Measurements from ENCODE around the gene CORO6. TPM values are rescaled to one million over a fixed set of nuclear protein-coding genes. Genes with fewer than 3 reads are reported as not detected.

Gene CORO6
- total RNA-seq, 1 experiment from 2014 or later = 9.7 TPM

GRCh38 chr17:29633886-29634285 is 11.2 kb upstream of the CORO6 start:
- ATAC-seq = no peak
- Histone ChIP-seq H3K27ac (ENCODE audit: low read length) (no peak overlapping the region), H3K9me3 (ENCODE audit: control insufficient read depth, insufficient read depth, low read depth, low read length) (no peaks in the 10 kb centered on the region), H3K4me1 (ENCODE audit: control insufficient read depth, insufficient read depth, low read length) (peaks cover under 1% of the 10 kb centered on the region; the same call in 1 of the 2 replicates), H3K4me3 (ENCODE audit: low read depth in 2 of 2, low read length in 2 of 2) (no peak overlapping the region), H3K27me3 (ENCODE audit: control insufficient read depth, insufficient read depth, low read length) (no peaks in the 10 kb centered on the region), H3K36me3 (ENCODE audit: control insufficient read depth, insufficient read depth, low read length) (no peaks in the 10 kb centered on the region)
- ChIA-PET POLR2A (no interaction called here), CTCF (interaction anchor here (1.0 kb wide), 1 partner anchor 17 kb away, joined by 5 read pairs; no protein-coding TSS in a partner anchor)
- in situ Hi-C loops (cut with HindIII; ENCODE audit: low pct_unique_long_range_greater_than_20kb, low sequenced_read_pairs) (no loop called here), intact Hi-C loops (cut with micrococcal nuclease; ENCODE audit: unreplicated experiment) (no loop called here)
- TF ChIP-seq, protein P1, sequence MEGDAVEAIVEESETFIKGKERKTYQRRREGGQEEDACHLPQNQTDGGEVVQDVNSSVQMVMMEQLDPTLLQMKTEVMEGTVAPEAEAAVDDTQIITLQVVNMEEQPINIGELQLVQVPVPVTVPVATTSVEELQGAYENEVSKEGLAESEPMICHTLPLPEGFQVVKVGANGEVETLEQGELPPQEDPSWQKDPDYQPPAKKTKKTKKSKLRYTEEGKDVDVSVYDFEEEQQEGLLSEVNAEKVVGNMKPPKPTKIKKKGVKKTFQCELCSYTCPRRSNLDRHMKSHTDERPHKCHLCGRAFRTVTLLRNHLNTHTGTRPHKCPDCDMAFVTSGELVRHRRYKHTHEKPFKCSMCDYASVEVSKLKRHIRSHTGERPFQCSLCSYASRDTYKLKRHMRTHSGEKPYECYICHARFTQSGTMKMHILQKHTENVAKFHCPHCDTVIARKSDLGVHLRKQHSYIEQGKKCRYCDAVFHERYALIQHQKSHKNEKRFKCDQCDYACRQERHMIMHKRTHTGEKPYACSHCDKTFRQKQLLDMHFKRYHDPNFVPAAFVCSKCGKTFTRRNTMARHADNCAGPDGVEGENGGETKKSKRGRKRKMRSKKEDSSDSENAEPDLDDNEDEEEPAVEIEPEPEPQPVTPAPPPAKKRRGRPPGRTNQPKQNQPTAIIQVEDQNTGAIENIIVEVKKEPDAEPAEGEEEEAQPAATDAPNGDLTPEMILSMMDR (IDR thresholded peaks at IDR 0.05) = no peak
- no peak for TF ChIP-seq TCF7L2 (IDR thresholded peaks at IDR 0.05; ENCODE audit: low read depth, low read length)
- no peak for TF ChIP-seq REST (IDR thresholded peaks at IDR 0.05; ENCODE audit: insufficient read depth in 1 of 2, low read depth in 2 of 2, low read length in 1 of 2)
- no peak for TF ChIP-seq SIN3A (IDR thresholded peaks at IDR 0.05; ENCODE audit: borderline replicate concordance, insufficient read depth, low read depth, low read length)
- no peak for TF ChIP-seq POLR2AphosphoS5 (IDR thresholded peaks at IDR 0.05; ENCODE audit: low read depth, low read length)
- BruUV-seq (replicated peaks) = no TSS peak
- DNase-seq (ENCODE audit: low read depth, low spot score) = no peak

GRCh38 chr17:29630630-29631193 is 8.0 kb upstream of the CORO6 start:
- BruUV-seq (replicated peaks) = no TSS peak
- Histone ChIP-seq H3K36me3 (ENCODE audit: control insufficient read depth, insufficient read depth, low read length) (no peaks in the 10 kb centered on the region), H3K27ac (ENCODE audit: low read length) (no peak overlapping the region), H3K4me1 (ENCODE audit: control insufficient read depth, insufficient read depth, low read length) (no peaks in the 10 kb centered on the region), H3K27me3 (ENCODE audit: control insufficient read depth, insufficient read depth, low read length) (no peaks in the 10 kb centered on the region), H3K9me3 (ENCODE audit: control insufficient read depth, insufficient read depth, low read depth, low read length) (no peaks in the 10 kb centered on the region), H3K4me3 (ENCODE audit: low read depth in 2 of 2, low read length in 2 of 2) (no peak overlapping the region)
- intact Hi-C loops (cut with micrococcal nuclease; ENCODE audit: unreplicated experiment) (no loop called here), in situ Hi-C loops (cut with HindIII; ENCODE audit: low pct_unique_long_range_greater_than_20kb, low sequenced_read_pairs) (no loop called here)
- TF ChIP-seq, protein P1 (IDR thresholded peaks at IDR 0.05) = no peak
- TF ChIP-seq POLR2AphosphoS5 (IDR thresholded peaks at IDR 0.05; ENCODE audit: low read depth, low read length) (no peak), SIN3A (IDR thresholded peaks at IDR 0.05; ENCODE audit: borderline replicate concordance, insufficient read depth, low read depth, low read length) (no peak), REST (IDR thresholded peaks at IDR 0.05; ENCODE audit: insufficient read depth in 1 of 2, low read depth in 2 of 2, low read length in 1 of 2) (no peak), TCF7L2 (IDR thresholded peaks at IDR 0.05; ENCODE audit: low read depth, low read length) (no peak)
- ChIA-PET CTCF (interaction anchor here (0.7 to 1.5 kb wide), 2 partner anchors 14 to 604 kb away, joined by 3 read pairs; no protein-coding TSS in a partner anchor), POLR2A (no interaction called here)
- ATAC-seq (no peak), DNase-seq (ENCODE audit: low read depth, low spot score) (no peak)

Measured in Panc1 (cell line).